Measurements from ENCODE around the gene ITIH3.
A peak's percentile ranks its signal among the peaks of the same experiment; 100 is the strongest.

ITIH3 gene

DNA sequence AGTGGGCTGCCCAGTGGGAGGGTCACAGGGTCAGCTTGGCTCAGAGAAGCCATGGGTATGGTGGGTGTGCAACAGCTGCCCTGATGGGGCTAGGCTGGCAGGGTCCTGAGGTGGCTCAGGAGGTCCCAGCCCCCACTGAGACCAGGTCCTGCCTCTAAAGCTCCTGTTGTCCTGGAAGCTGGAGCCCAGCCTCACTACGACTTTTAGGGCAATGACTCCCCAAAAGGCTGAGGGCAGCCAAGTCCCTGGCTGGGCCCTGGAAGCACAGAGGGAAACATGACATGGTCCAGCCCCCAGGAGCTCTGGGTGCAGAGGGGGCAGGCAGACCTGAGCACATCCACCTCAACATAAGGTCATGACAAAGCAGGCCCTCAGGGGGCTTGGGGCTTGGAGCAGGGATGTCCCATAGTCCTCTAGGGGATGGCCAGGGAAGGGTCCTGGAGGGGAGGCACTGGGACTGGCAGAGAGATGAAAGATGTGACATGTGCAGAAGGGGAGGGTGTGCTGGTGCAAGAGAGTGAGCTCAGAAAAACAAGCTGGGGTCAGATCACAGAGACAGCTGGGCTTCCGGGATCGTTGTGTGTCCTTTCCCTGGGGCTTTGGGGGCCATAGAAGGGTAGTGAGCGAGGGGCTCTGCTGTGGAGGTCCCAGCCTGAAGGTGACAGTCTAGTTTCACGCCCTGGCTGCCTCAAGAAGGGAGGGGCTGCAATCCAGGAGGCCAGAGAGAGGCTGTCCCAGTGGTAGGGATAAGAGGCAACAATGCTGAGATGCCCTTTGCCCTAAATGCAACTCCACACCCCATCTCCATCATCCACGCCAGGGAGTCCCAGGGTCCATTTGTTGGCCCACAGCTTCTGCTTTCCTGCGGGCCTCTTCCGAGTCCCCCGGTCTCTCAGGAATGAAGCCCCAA, 639 bp upstream of the ITIH3 start:
- no peak for DNase-seq (ENCODE audit: low spot score)

DNA sequence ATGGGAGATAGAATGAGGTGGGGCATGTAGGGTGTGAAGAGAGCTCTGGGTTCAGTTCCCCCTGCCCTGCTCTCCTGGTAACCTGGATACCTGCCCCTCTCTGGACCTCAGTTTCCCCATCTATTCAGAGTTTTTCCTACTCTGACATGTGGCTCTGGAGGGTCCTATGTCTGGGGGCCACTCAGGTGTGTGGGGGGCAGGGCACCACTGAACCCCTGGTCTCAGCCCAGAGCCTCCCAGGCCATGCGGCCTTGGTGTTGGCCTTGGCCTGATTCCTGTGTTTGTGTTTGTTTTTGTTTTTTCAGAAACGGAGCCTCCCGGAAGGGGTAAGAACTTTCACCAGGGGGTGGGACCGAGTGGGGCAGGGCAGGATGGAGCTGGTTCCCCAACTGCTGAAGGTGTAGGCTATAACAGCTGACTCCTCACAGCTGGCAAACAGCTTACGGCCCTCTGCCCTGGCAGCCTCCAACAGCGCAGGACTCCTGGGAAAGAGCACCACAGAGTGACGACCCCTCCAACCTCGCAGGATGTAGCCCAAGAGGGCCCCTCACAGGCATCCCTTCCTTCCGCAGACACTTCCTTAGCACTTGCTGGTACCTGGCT, 803 bp downstream of the ITIH3 start:
- no peak for DNase-seq (ENCODE audit: low spot score)

DNA sequence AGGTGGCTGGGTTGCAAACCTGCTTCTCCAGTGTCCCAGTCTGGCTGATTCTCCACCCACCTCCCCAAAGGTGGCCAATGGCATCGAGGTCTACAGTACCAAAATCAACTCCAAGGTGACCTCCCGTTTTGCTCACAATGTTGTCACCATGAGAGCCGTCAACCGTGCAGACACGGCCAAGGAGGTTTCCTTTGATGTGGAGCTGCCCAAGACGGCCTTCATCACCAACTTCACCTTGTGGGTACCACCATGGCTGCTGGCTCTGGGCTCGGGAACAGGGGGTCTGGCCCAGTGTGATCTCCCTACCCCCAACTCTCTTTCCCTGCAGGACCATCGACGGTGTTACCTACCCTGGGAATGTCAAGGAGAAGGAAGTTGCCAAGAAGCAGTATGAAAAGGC, 1.8 kb downstream of the ITIH3 start:
- no peak for DNase-seq (ENCODE audit: low spot score)

DNA sequence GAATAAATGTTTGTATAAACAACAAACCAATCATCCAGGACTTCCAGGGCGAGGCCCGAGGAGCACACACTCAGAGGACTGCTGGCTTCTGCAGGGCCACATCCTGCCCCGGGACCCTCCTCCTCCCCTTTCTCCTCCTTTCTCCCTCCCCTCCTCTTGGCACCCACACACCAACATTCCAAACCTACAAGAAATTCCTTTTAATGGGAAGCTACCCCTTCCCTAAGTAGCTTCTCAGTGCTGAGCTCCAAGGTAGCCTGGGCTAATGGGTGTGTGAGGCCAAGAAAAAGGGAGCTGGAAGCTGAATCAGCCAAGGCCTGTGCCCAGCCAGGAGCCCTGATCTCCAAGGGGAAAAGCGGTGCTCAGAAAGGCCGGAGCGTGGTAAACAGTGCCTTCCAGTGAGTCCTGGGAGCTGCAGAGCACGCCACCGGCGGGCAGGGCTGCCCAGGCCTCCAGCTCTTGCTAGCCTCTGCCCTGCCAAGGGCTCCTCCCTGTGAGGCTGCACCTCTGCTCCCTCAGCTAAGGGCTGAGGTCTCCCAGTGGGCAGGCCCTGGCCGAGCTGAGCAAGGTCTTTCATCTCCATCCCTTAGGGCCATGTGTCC, 3.9 kb downstream of the ITIH3 start:
- no peak for DNase-seq (ENCODE audit: low spot score)

DNA sequence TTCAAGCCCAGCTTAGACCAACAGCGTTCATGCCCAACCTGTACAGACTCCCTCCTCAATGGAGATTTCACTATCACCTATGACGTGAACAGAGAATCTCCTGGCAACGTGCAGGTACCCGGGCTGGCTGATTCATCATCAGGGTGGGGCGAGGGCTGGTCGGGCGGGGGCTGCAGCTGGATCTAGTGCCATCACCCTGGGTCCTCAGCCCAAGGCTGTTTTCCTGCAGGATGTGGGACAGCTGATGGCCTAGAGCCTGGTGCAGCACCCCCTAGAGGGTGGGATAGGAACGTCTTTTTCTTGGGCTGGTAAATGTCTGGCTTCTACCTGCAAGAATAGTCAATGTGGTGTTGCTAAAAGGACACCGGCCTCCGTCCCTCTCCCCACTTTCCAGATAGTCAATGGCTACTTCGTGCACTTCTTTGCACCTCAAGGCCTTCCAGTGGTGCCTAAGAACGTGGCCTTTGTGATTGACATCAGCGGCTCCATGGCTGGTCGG, 4.4 kb downstream of the ITIH3 start:
- peak; percentile 8 for DNase-seq (ENCODE audit: low spot score)

DNA sequence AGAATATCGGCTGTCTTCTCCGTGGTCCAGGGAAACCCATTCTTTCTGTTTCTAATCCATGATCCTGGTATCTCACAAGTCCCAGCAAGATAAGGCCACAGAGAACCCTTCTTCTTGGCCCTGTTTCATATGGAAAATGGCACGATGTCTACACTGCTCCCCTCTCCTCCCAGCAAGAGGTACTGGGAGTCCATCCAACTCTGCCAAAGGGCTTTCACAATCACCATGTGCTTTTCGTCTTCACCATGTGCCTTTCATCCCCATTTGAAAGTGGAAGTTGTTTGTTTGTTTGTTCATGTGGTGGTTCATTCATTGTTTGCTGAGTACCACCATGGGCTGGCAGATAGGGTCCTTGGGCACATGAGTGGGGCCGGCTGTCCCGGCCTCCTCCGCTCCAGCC, 5.5 kb downstream of the ITIH3 start:
- no peak for DNase-seq (ENCODE audit: low spot score)

DNA sequence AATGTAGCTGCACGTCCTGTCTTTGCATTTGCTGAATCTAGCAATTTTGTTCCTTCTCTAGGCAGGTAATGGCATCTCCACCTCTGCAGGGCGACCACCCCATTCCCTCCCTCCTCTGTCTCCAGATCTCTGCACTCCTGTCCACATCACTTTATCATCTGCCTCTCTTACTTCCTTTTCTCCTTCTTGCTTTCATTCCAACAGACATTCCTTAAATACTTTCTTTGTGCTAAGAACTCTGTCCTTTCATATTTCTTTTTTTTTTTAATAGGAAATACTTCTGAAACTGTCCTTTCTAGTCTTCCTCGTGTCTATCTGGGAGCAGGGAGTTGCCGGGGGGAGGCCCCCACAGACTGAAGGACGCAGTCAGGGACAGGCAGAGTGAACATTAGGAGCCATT, 7.2 kb downstream of the ITIH3 start:
- no peak for DNase-seq (ENCODE audit: low spot score)

DNA sequence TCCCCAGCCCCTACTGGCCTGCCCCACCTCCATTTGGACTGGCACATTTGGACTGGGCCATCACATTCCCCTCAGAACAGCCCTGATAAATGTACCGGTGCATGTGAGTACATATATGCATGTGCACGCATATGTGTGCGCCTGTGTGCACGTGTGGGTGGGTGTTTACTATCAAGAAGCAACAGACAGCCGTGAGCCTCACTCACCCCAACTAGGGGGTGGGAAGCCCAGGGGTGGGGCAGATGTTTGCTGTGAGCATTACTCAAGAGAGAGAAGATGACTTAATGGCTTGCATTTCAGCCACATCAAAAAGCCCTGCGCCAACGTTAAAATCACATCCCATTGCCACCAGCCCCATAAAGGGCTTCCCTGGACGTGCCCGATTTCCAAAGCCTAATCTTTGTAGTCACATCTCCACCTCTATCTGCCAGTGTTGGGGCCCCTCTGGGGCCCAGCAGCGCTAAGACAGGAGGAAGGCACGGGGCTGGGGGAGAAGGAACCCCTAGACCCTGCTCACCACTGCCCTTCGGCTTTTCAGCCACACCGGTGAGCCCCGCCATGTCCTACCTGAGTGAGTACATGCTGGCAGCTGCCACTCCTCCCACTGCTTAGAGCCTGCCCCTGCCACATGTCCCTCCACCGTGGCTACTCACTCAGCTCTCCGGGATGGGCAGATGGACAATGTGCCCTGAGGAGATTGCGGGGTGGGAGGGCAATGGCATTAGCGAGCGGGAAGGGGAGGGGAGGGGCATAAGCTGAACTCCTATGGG, 10.9 kb downstream of the ITIH3 start:
- DNase-seq (ENCODE audit: low spot score), result no peak

DNA sequence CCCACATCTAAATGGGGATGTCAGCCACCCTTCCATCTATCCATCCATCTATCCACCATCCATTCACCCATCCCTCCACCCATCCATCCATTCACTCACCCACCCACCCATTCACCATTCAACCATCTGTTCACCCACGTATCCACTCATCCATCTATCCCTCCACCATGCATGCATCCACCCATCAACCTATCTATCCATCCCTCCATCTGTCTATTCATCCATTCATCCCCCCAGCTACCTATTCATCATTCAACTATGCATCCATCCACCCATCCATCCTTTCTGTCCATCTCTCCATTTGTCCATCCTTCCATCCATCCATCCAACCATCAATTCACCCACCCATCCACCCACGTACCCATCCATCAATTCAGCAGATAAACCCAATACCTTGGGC, 14.6 kb downstream of the ITIH3 start:
- no peak for DNase-seq (ENCODE audit: low spot score)

DNA sequence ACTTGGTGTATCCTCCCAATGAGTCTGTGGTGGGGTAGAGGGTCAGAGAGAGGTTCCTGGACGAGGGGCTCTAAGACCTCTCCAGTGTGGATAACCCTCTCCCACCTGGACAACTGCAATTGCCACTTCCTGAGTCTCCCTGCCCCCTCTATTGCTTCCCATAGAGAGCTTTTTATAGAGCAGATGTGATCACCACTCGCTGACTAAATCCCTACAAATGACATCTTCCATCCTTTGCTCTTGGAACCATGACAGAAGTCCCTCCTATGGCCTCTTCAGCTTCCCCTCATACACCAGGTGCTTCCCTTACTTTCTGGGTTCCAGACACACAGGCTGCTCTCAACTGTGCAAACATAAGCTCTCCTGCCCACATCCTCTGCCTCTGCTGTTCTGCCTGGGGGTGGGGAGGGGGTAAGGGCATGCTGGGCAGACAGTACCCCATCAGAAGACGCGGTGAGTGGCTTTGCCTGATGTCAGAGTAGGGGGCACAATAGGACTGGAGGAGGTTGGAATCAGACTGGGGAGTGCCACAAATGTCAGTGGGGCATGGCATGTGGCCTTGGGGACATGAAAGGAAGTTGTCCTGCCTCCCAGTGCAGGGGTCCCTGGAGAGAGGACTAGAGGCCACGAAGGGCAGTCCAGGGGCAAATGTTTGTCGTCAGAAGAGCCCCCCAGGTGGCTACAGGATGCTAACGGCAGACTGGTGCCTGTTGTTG, 15.2 kb downstream of the ITIH3 start:
- DNase-seq (ENCODE audit: low spot score), result no peak

DNA sequence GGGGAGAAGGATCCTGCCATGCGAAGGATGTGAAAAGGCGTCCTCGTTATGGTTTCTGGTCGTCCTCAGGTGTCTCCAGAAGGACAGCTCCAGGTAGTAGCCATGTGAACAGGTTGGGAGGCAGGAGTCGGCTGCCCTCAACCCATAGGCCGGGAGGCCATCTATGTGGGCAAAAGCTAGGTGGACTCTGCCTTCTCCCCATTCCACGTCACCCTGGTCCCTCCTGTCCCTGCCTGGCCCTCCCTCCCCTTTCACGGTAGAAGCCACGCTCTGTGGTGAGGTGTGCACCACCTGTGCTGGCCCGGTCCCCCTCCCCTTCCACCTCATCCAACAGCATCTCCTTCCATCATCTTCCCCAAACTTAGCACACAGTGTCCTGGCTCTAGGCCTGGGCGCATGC, 16.3 kb downstream of the ITIH3 start:
- no peak for DNase-seq (ENCODE audit: low spot score)

DNA sequence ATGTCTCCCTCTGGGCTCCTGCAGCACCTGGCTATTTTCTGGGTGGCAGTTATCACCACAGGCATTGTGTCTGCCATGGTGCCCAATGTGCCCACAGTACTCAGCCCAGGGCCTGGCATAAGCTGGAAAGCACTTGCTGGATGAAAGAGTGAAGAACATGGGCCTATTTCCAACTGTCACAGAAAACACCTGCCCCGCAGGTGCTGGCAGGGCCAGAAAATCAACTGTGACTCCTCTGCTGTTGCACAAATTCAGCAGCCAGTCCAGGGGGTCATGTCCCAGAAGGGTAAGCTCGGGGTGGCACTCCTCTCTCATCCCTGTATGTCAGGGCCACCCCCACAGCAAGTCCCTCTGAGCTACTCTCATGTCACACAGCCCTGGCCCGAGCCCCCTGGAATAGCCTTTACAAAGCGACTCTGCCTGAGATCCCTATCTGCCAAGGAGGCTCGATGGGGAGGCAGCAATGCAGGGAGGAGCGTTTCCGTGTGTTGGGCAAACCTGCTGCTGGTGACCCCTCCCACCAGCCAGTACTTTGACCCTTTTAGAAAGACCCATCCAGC, 16.9 kb downstream of the ITIH3 start:
- no peak for DNase-seq (ENCODE audit: low spot score)

DNA sequence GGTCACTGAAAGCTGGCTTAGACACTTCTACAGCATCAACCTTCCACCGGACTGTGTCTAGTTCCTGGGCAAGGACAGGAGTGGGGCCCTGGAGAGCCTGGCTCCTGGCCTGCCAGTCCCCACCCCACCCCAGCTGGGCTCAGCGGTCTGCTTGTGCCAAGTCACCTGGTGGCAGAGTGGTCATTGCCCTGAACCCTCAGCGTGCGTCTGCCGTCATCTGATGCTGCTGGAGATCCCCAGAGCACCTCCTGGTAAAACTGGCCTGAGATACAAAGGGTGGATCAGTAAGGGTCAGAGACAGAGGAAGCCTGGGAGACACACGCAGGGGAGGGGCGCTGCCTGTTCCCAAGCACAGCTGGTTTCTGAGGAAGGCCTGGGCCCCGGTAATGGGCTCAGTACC, 19.2 kb downstream of the ITIH3 start:
- DNase-seq (ENCODE audit: low spot score), result no peak

DNA sequence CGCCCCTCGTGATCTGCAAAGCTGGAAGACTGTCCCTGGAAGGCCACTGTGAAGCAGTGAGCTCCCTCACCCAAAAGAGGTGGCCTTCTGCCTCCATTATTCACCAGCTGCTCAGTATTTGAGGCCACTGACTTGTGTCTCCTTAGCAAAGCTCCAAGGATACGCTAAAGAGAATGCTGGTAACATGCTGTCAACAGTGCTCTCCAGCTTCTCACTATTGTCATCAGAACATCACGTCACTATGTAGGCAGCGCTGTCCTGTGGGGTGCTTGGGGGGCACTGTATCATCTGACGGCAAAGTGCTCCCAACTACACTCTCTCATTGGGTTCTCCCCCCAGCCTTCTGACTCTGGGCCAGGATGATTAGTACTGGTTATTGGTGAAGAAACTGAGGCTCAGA, 21.6 kb downstream of the ITIH3 start:
- DNase-seq (ENCODE audit: low spot score), result no peak

DNA sequence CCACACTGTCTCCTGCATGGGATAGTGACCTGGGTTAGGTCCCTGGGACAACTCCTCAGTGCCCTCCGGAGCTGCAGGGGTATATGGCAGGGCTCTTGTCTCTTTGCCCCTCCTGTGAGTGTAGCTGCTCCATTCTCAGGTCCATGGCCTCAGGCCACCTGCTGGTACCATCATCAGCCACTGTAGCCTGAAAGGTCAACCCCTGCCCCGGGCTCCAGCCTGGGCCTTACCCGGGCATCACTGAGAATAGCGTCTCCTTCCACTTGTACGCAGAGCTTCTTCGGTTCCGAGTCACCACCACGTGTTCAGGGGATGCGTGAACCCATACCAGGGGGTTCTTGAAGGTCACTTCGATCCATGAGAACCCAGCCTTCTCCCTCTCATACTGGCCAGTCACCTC, 22.1 kb downstream of the ITIH3 start:
- no peak for DNase-seq (ENCODE audit: low spot score)

DNA sequence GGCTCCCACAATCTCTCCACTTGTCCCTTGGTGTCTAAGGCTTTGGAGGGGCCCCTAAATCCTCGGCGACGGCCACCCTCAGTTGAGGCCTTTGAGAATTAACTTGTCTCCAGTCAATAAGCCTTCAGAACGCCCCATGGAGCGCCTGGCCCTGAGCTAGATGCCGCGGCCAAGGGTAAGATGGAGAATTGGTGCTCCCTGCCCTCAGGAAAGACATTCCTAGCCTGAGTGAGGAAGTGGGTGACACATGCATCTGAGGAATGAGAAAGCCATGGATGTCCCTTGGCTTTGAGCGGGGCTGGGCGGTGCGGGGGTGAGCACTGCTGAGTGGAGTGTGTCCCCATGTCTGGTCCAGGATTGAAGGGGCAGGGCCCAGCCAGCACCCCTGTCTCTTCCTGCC, 22.6 kb downstream of the ITIH3 start:
- DNase-seq (ENCODE audit: low spot score), result no peak

DNA sequence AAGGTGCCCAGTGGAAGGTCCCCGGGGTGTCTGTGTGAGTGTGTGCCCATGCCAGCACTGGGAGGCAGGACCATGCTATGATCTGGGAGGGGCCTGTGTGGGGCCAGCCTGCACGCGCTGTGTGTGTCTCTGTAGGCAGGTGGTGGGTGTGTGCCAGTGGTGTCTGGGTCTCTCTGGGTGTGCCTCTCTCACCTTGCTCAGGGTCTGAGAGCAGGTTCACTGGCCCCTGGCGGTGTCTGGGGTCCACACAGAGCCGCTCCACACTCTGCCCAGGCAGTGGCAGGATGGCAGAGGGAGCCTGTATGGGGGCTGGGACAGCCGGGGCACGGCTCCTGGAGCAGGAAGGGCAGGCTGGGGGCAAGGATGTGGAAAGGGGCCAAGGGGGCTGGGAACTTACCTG, 23.3 kb downstream of the ITIH3 start:
- DNase-seq (ENCODE audit: low spot score), result no peak

DNA sequence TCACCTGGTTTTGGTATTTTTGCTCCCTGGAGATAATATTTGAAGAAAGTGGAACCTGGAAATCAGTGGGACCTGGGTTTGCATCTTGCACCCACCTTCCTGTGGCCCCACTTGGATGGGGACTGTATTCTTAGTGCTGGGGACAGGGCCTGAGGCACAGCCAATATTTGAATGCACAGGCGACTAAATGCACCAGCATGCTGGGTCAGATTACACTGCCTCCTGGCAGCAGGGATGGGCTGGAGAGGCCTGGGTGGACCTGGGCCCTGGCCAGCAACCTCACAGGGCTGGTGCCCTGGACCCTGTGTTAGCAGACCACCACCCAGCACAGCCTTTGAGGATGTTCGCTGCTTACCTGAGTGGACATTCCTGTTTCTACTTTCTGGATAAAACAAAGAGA, 25.3 kb downstream of the ITIH3 start:
- no peak for DNase-seq (ENCODE audit: low spot score)

DNA sequence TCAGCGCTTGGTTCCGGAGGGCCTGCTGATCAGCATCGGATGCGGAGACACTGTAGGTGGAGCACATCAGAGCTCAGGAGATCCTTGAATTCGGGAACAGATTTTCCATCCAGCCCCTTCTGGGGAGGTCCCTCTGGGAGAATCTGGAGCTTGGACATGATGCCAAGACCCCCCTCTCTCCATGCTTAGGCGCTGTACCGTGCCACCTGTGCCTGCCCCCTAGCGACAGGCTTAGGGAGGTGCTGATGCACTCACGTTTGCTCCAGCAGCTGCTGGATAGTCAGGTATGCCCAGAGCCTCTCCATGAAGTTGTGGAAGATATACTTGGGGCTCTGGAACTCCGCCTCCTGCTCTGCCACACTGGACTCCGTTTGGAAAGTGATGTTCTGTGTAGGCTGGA, 26.1 kb downstream of the ITIH3 start:
- peak; percentile 42 for DNase-seq (ENCODE audit: low spot score)

DNA sequence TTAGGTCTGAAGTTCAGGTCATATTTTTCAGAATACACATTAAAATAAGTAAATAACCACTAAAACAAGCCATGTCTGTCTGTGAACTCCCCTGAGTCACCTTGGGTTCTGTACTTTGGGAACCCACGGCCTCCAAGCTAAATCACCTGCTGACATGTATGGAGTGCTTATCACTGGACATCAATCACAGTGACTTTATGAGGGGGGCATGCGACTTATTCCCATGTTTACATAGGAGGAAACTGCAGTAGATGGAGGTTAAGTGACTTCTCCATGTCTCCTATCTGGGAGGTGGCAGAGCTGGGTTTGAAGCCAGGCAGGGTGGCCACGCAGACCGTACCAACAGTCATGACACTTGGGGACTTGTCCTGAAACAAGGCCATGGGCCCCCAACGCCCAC, 27.8 kb downstream of the ITIH3 start:
- no peak for DNase-seq (ENCODE audit: low spot score)

DNA sequence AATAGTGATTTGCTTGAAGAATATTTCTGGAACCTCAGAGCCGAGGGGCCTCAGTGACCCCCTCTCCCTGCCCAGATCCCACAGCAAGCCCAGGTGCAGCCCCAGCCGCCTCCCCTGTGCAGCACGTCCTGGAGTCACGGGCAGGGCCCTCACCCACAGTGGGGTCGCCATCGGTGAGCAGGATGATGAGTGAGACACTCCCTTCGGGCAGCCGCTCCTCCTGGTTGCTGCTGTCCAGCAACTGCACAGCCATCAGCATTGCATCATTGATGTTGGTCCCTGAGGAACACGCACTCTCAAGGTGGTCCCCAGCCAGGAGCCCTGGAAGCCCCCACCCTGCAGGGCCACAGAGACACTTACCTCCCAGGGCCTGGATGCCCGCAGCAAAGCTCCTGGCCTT, 29.4 kb downstream of the ITIH3 start:
- DNase-seq (ENCODE audit: low spot score), result no peak

DNA sequence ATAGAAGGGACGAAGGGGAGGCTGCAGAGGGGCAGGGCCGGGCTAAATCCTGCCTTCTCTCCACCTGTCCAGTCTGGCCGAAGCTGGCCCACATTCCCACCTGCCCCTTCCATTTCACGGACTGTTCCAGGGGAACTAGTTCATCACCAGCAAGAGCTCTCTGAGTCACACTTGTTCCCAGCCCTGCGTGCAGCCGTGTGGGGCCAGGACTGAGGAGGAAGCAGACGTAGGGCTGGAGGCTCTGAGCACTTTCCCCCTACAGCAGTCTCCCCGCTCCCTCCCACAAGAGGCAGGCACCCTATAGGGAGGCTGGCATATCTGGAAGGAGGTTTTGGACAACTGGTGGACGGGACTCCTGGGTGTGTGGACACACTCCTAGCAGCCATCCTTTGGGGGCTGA, 32.8 kb downstream of the ITIH3 start:
- DNase-seq (ENCODE audit: low spot score), result no peak

Data from NAMALWA (cell line).